Measurements from ENCODE around the gene RGPD8. TPM values are rescaled to one million over a fixed set of nuclear protein-coding genes. Genes with fewer than 3 reads are reported as not detected.

Gene RGPD8
- total RNA-seq, 1 experiment from 2014 or later: 8.1 TPM

DNA sequence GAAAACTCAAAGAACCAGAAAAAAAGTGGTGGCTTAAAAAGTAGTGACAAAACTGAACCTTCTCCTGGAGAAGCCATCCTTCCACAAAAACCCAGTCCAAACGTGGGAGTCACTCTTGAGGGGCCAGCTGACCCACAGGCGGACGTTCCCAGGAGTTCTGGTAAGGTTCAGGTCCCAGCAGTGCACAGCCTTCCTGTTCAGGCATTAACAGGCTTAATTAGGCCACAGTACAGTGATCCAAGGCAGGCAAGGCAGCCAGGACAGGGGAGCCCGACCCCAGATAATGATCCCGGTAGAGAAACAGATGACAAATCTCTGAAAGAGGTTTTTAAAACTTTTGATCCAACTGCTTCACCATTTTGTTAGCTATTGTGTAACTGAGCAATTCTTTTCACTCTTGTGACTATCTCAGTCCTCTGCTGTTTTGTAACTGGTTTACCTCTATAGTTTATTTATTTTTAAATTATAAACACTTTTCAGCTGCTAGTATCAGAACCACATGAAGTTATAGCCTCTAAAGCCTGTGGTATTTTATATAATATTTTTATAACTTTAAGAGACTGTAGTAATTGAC lies 101.2 kb downstream of the RGPD8 start:
- Mint-ChIP-seq H3K27ac (no peak overlapping the region), H3K4me1 (peaks cover 0 to 3% of the 10 kb centered on the region in 2 experiments; a peak in 1 of 4 replicates), H3K36me3 (ENCODE audit: insufficient read depth in 1 of 3, low read depth in 3 of 3) (peaks cover 12 to 23% (median 19%) of the 10 kb centered on the region in 3 experiments), H3K27me3 (ENCODE audit: low read depth) (no peaks in the 10 kb centered on the region), H3K9me3 (peaks cover 0 to 4% of the 10 kb centered on the region in 2 experiments; a peak in 1 of 5 replicates), H3K4me3 (no peak overlapping the region)
- Histone ChIP-seq H3K27ac (ENCODE audit: insufficient read length, low read depth, low read length) (no peak overlapping the region), H3K27me3 (ENCODE audit: insufficient read depth, low read length) (no peaks in the 10 kb centered on the region), H2AK5ac (ENCODE audit: insufficient read length, low read length) (no peak overlapping the region), H3K14ac (ENCODE audit: insufficient read depth, low read length) (no peak overlapping the region), H2AFZ (ENCODE audit: low read length) (no peak overlapping the region), H3K9ac (ENCODE audit: extremely low read depth, insufficient read length, low read length) (no peak overlapping the region), H3K18ac (ENCODE audit: insufficient read length, low read depth, low read length) (no peak overlapping the region), H3K23me2 (ENCODE audit: insufficient read length, low read depth, low read length, poor library complexity, severe bottlenecking) (no peaks in the 10 kb centered on the region), H3K79me2 (ENCODE audit: insufficient read depth, low read length) (no peaks in the 10 kb centered on the region), H4K20me1 (ENCODE audit: control insufficient read depth, insufficient read depth, insufficient read length) (no peaks in the 10 kb centered on the region), H3K23ac (ENCODE audit: insufficient read length, low read depth, low read length) (no peak overlapping the region), H2BK15ac (ENCODE audit: low read depth, low read length) (no peak overlapping the region), H3K79me1 (ENCODE audit: insufficient read depth, low read depth, low read length, poor library complexity, severe bottlenecking) (no peaks in the 10 kb centered on the region), H2BK120ac (ENCODE audit: low read depth, low read length, poor library complexity, severe bottlenecking) (no peak overlapping the region), H3T11ph (ENCODE audit: low read length) (no peak overlapping the region), H4K8ac (replicated peaks; ENCODE audit: insufficient read length, low read depth, low read length) (no peak overlapping the region), H4K91ac (ENCODE audit: insufficient read length, low read depth, low read length) (no peak overlapping the region), H3K4me1 (ENCODE audit: insufficient read depth, low read length) (no peaks in the 10 kb centered on the region), H4K5ac (ENCODE audit: insufficient read length, low read depth, low read length) (no peak overlapping the region), H3K9me3 (ENCODE audit: control insufficient read depth, low read depth, low read length) (no peaks in the 10 kb centered on the region), H3K4ac (ENCODE audit: low read depth, low read length) (no peak overlapping the region), H2BK5ac (ENCODE audit: insufficient read length, low read length) (no peak overlapping the region), H3K4me2 (ENCODE audit: insufficient read depth, insufficient read length, low read length) (no peak overlapping the region), H2BK12ac (ENCODE audit: insufficient read length, low read depth, low read length) (no peak overlapping the region), H2BK20ac (ENCODE audit: low read depth, low read length, poor library complexity, severe bottlenecking) (no peak overlapping the region), H3K56ac (ENCODE audit: insufficient read length, low read depth, low read length) (no peak overlapping the region)
- DNase-seq: no peak
- no CpG with 5 or more reads among the region's 5 CpGs for WGBS (ENCODE audit: extremely low coverage, insufficient read length, low lambda C conversion rate)
- TF ChIP-seq, protein P1, sequence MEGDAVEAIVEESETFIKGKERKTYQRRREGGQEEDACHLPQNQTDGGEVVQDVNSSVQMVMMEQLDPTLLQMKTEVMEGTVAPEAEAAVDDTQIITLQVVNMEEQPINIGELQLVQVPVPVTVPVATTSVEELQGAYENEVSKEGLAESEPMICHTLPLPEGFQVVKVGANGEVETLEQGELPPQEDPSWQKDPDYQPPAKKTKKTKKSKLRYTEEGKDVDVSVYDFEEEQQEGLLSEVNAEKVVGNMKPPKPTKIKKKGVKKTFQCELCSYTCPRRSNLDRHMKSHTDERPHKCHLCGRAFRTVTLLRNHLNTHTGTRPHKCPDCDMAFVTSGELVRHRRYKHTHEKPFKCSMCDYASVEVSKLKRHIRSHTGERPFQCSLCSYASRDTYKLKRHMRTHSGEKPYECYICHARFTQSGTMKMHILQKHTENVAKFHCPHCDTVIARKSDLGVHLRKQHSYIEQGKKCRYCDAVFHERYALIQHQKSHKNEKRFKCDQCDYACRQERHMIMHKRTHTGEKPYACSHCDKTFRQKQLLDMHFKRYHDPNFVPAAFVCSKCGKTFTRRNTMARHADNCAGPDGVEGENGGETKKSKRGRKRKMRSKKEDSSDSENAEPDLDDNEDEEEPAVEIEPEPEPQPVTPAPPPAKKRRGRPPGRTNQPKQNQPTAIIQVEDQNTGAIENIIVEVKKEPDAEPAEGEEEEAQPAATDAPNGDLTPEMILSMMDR (conservative IDR thresholded peaks at IDR 0.05): no peak

Measured in H9 (cell line).